HL-60 (cell line): ENCODE measurements around the gene ZSWIM8.

Experiments
- DNase-seq, 2 experiments: peaks; one replicate each; pipeline ENCODE4 v3.0.0-alpha.2; 2010 to 2020; ENCODE audit warnings: low read depth in 1 of 2, low spot score in 1 of 2
- H3K27ac ChIP-seq: fragments of 250-450 bp; sonication (Bioruptor Pico); replicated peaks from 2 replicates; pipeline ENCODE4 v1.5.1; 2020; ENCODE audit warnings: mild to moderate bottlenecking, moderate library complexity
- H3K27me3 ChIP-seq: fragments of 250-450 bp; sonication (Bioruptor Pico); 2 replicates; pipeline ENCODE4 v1.5.1; 2021; ENCODE audit warnings: mild to moderate bottlenecking, moderate library complexity; ENCODE audit not compliant: insufficient read depth, poor library complexity, severe bottlenecking
- H3K4me3 ChIP-seq: replicated peaks from 2 replicates; pipeline ENCODE4 v1.5.1; 2011; ENCODE audit warnings: mild to moderate bottlenecking, control low read depth, low read length; ENCODE audit not compliant: insufficient read depth
- CTCF ChIP-seq: IDR thresholded peaks from one replicate; pipeline ENCODE4 v1.5.1; 2011; ENCODE audit warnings: low read length, control low read depth, inconsistent platforms; ENCODE audit not compliant: insufficient read depth
- GABPA ChIP-seq: IDR thresholded peaks from 2 replicates; pipeline ENCODE4 v1.6.1; 2012; ENCODE audit warnings: low read depth
- POLR2AphosphoS5 ChIP-seq: IDR thresholded peaks from 2 replicates; pipeline ENCODE4 v1.6.1; 2012; ENCODE audit warnings: low read depth
- REST ChIP-seq: IDR thresholded peaks from 2 replicates; pipeline ENCODE4 v1.6.1; 2012; ENCODE audit warnings: low read depth; ENCODE audit not compliant: insufficient replicate concordance
- SPI1 ChIP-seq: IDR thresholded peaks from 2 replicates; pipeline ENCODE4 v1.6.1; 2012; ENCODE audit warnings: low read depth, mild to moderate bottlenecking, borderline replicate concordance

Gene ZSWIM8

GRCh38 chr10:73765066-73765465, 20.3 kb upstream of the ZSWIM8 start:
- Histone ChIP-seq H3K4me3 (no peak overlapping the region), H3K27ac (no peak overlapping the region), H3K27me3 (no peaks in the 10 kb centered on the region)
- no peak for DNase-seq
- no peak for TF ChIP-seq CTCF
- no peak for TF ChIP-seq REST
- TF ChIP-seq SPI1: no peak
- TF ChIP-seq POLR2AphosphoS5: no peak
- TF ChIP-seq GABPA: no peak

GRCh38 chr10:73768881-73769280, 16.5 kb upstream of the ZSWIM8 start:
- Histone ChIP-seq H3K27ac (no peak overlapping the region), H3K4me3 (no peak overlapping the region), H3K27me3 (no peaks in the 10 kb centered on the region)
- TF ChIP-seq SPI1 (no peak), GABPA (no peak), CTCF (no peak), REST (no peak), POLR2AphosphoS5 (no peak)
- no peak for DNase-seq

DNA sequence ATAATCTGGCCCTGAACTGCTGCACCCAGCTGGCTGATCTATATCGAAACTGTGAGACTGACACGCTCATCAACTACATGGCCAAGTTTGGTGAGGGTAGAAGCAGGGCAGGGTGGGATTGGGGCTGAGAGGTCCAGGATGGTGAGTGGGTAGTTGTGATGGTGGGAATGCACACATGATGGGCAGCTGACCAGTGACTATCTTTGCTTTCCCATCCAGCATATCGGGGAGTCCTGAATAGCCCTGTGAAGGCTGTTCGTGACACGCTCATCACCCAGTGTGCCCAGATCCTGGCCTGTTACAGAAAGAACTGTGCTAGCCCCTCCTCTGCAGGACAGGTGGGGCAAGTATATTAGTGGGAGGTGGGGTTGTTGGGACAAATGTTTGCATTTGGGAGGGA, 16.0 kb upstream of the ZSWIM8 start:
- no peak for DNase-seq
- H3K27me3 ChIP-seq: no peaks in the 10 kb centered on the region
- H3K4me3 ChIP-seq: no peak overlapping the region
- TF ChIP-seq SPI1 (no peak), GABPA (no peak), POLR2AphosphoS5 (no peak), REST (no peak), CTCF (no peak)
- H3K27ac ChIP-seq: no peak overlapping the region
